Measurements from ENCODE around the gene FBXO28. TPM values are rescaled to one million over a fixed set of nuclear protein-coding genes. Genes with fewer than 3 reads are reported as not detected.

Gene FBXO28
- total RNA-seq, 1 donor from 2014 or later = 34.7 TPM

Small RNA genes lying within 50 kb of the gene (small RNA-seq; reads per million reads assigned to genes)
- gene AC092809.3 (ENCODE audit: low replicate concordance) (not detected), gene RF00139 (ENCODE audit: low replicate concordance) (not detected), gene RN7SKP49 (ENCODE audit: low replicate concordance) (not detected)

Other genes with a start within 250 kb of the FBXO28 start
- 45.7 TPM for gene DEGS1, start 69.1 kb downstream of the FBXO28 start, total RNA-seq
- gene NVL, start 216.1 kb downstream of the FBXO28 start, total RNA-seq = 30.7 TPM
- gene CNIH4, start 242.8 kb downstream of the FBXO28 start, total RNA-seq = 15.7 TPM